Smooth muscle cell of the brain vasculature (primary cell): Measurements from ENCODE around the gene AGAP3.
A peak's percentile ranks its signal among the peaks of the same experiment; 100 is the strongest.

ENCODE experiments used
- DNase-seq: peaks from one replicate; pipeline ENCODE4 v3.0.0-alpha.2; 2012; ENCODE audit warnings: low read depth, low spot score

AGAP3 gene

GRCh38 chr7:151057989-151058780, 28.1 kb upstream of the AGAP3 start:
- peak; percentile 99 for DNase-seq

GRCh38 chr7:151058781-151059366, 27.4 kb upstream of the AGAP3 start:
- no peak for DNase-seq

GRCh38 chr7:151059367-151060112, 26.7 kb upstream of the AGAP3 start, which contains the start of gene SLC4A2:
Gene SLC4A2, plus strand, starts transcription at chr7:151059589. Its CDS starts 2,399 bp downstream, at chr7:151061988.
- DNase-seq = no peak

- no peak for DNase-seq
These were observed 26.2 kb upstream of the AGAP3 start for GRCh38 chr7:151060113-151060415.

GRCh38 chr7:151060416-151061212, 25.7 kb upstream of the AGAP3 start:
- DNase-seq = no peak

- DNase-seq = no peak
These were observed 24.8 kb upstream of the AGAP3 start for GRCh38 chr7:151061213-151062110.

GRCh38 chr7:151062111-151062398, 24.2 kb upstream of the AGAP3 start:
- no peak for DNase-seq

- no peak for DNase-seq
These were observed 23.7 kb upstream of the AGAP3 start for GRCh38 chr7:151062399-151063211.

GRCh38 chr7:151063212-151063561, 23.1 kb upstream of the AGAP3 start:
- DNase-seq = no peak

GRCh38 chr7:151064454-151064853, 21.8 kb upstream of the AGAP3 start:
- DNase-seq = no peak

GRCh38 chr7:151064993-151065392, 21.3 kb upstream of the AGAP3 start:
- DNase-seq = no peak

- no peak for DNase-seq
These were observed 20.8 kb upstream of the AGAP3 start for GRCh38 chr7:151065516-151065915.

- DNase-seq = no peak
These were observed 19.9 kb upstream of the AGAP3 start for GRCh38 chr7:151066273-151066974.

- no peak for DNase-seq
These were observed 18.1 kb upstream of the AGAP3 start for GRCh38 chr7:151068069-151068773.

GRCh38 chr7:151069841-151070573, 16.3 kb upstream of the AGAP3 start:
- DNase-seq = no peak

- DNase-seq = no peak
These were observed 15.7 kb upstream of the AGAP3 start for GRCh38 chr7:151070574-151070960.

- DNase-seq = no peak
These were observed 15.0 kb upstream of the AGAP3 start for GRCh38 chr7:151071032-151071866.
